HEK293 (cell line): ENCODE results near the gene NPR3.

Source experiments
- BCL11B ChIP-seq: fragments of 450-650 bp; formaldehyde crosslinking; IDR thresholded peaks from 2 replicates; pipeline ENCODE4 v1.5.1; 2016; ENCODE audit warnings: low read depth, missing biosample characterization, missing genetic modification characterization
- CTCF ChIP-seq: fragments of 450-650 bp; formaldehyde crosslinking; IDR thresholded peaks from 2 replicates; pipeline ENCODE4 v1.5.1; 2016; ENCODE audit warnings: missing biosample characterization, missing genetic modification characterization
- TCF7L2 ChIP-seq: IDR thresholded peaks from 2 replicates; pipeline ENCODE4 v1.6.1; 2011; ENCODE audit warnings: low read depth, mild to moderate bottlenecking, inconsistent platforms, low read length, moderate library complexity, borderline replicate concordance
- ZBTB8A ChIP-seq: fragments of 450-650 bp; formaldehyde crosslinking; IDR thresholded peaks from 2 replicates; pipeline ENCODE4 v1.5.1; 2016; ENCODE audit warnings: missing biosample characterization, missing genetic modification characterization
- ZNF354C ChIP-seq: fragments of 450-650 bp; formaldehyde crosslinking; IDR thresholded peaks from 2 replicates; pipeline ENCODE4 v1.5.1; 2016; ENCODE audit warnings: missing biosample characterization, missing genetic modification characterization, low read depth, borderline replicate concordance
- ZNF629 ChIP-seq: fragments of 450-650 bp; formaldehyde crosslinking; IDR thresholded peaks from 2 replicates; pipeline ENCODE4 v1.5.1; 2017; ENCODE audit warnings: missing biosample characterization, missing genetic modification characterization
- ZNF768 ChIP-seq: fragments of 450-650 bp; formaldehyde crosslinking; IDR thresholded peaks from 2 replicates; pipeline ENCODE4 v1.5.1; 2018; ENCODE audit warnings: missing biosample characterization, mild to moderate bottlenecking, missing genetic modification characterization
- TF ChIP-seq, protein P1 (sequence below): fragments of 450-650 bp; formaldehyde crosslinking; IDR thresholded peaks from 2 replicates; pipeline ENCODE4; 2016; ENCODE audit warnings: missing biosample characterization, missing genetic modification characterization

DNA sequence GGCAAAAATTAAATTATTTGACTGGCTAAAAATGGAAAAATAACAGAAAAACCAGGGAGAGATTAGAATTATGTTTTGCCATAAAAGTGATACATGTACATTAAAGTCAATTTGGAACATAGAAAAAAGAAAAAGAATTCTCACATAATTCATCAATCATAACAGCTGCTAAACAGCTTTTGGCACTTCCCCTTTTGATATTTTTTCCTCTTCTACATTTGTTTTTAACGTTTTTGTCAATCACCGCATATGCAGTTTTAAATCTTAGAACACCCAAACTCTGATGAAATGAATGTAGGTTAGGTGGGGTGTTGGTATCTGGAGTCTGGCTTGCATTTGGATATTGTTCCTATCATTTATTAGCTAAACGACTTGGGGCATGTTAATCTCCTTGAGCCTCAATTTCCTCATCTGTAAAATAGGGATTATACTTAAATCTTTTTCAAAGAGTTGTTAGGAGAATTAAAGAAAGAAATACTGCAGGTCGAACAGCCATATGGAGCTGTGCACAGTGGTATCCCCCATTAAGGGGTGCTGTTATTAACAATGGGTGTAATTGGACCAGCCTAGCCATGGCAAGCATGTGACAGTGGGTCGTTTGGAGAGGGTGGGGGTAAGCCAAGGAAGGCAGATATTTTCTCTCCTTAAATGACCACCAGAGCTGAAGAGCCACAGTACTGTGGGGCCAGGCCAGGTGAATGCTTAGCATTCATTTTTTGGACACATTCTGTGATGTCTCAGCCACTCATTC, 22.6 kb downstream of the NPR3 start:
- TF ChIP-seq ZBTB8A (tag by site-specific recombination) (no peak), ZNF629 (tag by site-specific recombination) (no peak), CTCF (no peak), TCF7L2 (no peak), BCL11B (tag by site-specific recombination) (no peak), ZNF768 (no peak), ZNF354C (no peak)
- TF ChIP-seq, protein P1, sequence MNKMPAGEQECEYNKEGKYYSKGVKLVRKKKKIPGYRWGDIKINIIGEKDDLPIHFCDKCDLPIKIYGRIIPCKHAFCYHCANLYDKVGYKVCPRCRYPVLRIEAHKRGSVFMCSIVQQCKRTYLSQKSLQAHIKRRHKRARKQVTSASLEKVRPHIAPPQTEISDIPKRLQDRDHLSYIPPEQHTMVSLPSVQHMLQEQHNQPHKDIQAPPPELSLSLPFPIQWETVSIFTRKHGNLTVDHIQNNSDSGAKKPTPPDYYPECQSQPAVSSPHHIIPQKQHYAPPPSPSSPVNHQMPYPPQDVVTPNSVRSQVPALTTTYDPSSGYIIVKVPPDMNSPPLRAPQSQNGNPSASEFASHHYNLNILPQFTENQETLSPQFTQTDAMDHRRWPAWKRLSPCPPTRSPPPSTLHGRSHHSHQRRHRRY (tag by site-specific recombination) = no peak
